ENCODE results near the gene EFNB2.

DNA sequence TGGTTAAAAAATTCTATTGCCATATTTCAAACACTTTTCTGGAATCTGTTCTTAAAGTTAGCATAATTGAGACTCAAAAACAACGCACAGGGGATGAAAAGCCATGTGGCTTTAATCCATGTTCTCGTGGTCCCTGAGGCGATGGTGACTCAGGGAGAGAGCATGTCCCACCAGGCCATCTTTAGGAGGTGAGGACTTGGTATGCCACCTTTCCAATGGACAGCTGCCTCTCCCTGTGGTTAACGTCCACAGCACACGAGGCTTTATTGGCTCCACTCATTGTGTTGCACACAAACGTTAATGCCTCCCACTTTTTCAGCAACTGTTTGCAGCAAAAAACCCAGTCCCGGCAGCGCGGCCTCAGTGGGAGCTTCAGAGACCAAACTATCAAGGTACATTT lies 51.4 kb downstream of the EFNB2 start:
- TF ChIP-seq GATAD2A (IDR thresholded peaks at IDR 0.05) (no peak), EZH2 (IDR thresholded peaks at IDR 0.05; ENCODE audit: borderline replicate concordance, low read depth, low read length) (no peak)

Data from K562 (cell line).